Pons (tissue), 1 donor: ENCODE data around the gene C1orf122.

Experiments
- DNase-seq: peaks from one replicate; pipeline ENCODE4 v3.0.0-alpha.2; 2016; ENCODE audit warnings: low spot score

C1orf122 gene

DNA sequence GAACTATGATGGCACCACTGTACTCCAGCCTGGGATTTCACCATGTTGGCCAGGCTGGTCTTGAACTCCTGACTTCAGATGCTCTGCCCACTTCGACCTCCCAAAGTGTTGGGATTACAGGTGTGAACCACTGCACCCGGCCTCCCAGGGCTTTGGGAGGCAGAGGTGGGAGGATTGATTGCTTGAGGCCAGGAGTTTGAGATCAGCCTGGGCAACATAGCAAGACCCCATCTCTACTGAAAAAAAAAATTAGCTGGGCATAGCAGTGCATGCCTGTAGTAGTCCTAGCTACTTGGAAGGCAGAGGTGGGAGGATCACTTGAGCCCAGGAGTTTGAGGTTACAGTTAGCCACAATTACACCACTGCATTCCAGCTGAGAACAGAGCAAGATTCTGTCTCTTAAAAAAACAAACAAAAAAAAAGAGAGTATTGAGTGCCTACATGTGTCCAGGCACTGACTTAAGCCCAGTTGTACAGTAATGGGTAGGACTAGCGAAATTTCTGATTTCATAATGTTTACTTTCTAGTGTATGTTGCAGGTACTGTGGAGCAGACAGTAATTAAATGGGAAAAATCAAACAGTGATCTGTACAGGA lies 9.7 kb upstream of the C1orf122 start:
- no peak for DNase-seq

DNA sequence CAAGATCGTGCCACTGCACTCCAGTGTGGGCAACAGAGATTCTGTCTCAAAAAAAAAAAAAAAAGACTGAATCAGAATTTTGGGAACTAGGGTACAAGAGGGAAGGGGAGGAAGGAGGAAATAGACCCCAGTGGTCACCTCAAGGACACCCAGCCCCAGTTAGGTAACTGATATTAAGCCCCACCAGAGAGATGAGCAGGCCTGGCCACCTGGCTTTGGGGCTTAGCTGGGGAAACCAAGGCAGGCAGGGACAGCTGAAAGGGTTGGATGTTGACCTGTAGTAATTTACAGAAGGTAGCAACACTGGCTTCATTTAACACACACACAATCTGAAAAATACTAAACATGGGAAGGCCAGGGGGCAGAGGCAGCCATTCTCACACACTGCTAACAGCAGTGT lies 5.2 kb upstream of the C1orf122 start:
- DNase-seq = no peak

DNA sequence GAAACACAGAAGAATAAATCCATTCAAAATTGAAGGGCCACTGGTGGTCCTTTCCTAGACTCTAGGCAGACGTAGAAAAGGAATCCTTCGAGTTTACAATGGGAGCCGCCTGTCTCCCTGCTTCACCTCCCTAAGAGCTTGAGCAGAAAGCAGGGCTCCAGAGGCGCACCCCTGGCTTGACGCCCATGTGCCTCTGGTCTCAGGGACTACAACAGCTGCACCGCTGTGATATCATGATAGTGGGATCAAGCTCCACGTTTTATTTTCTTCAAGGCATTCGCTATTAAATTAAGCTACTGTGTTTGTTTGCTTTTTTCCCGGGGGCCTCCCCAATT lies 403 bp upstream of the C1orf122 start:
- DNase-seq = no peak

DNA sequence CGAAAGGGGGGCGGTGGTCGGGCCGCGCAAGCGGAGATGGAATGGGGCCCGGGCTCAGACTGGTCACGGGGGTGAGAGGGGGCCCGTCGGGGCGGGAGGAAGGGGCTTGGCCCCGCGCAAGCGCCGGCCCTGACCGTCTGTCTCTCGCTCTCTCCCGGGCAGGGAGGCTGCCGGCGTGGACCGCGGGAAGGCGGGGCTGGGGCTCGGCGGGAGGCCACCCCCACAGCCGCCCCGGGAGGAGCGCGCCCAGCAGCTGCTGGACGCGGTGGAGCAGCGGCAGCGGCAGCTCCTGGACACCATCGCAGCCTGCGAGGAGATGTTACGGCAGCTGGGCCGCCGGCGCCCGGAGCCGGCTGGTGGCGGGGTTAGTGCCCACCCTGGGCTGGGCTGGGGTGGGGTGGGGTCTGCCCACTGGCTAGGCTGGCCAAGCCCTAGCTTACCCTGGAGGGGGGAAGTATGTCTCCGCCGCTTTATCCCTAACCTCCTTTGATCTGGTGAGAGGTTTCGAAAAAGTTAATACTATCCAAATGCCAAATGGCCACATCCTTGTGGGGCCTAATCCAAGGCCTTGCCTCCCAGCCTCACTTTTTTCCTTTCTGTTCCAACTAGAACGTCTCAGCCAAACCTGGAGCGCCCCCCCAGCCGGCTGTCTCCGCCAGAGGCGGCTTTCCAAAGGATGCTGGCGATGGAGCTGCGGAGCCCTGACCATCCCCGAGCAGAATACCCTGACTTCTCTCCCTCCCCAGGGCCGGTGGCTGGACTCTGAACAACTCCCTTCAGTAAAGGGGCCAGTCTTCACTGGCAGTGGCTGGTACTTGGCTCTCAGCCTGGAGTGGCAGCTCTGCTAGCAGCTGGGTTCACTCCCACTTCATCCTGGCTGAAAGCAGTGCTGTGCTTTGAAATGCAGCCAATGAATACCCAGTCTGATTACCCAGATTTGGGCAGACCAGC lies 1.1 kb downstream of the C1orf122 start:
- DNase-seq = peak; percentile 97

DNA sequence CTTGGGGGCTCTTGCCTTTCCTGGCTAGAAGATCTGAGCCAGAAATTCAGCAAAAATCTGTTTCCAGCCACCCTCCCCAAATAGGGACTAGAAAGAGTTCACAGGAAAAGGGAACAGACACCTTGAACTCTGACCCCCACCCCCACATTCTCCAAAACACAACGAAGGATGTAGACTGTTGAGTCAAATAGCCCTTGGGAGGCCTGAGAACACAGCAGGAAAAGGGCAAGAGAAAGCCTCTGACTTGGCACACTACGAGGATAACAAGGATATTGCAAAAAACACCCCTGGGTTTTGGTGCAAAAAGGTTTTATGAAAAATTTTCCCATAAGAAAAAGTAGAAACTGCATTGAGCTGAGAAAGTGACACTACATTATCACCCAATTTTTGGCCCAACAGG lies 2.4 kb downstream of the C1orf122 start:
- DNase-seq = no peak

DNA sequence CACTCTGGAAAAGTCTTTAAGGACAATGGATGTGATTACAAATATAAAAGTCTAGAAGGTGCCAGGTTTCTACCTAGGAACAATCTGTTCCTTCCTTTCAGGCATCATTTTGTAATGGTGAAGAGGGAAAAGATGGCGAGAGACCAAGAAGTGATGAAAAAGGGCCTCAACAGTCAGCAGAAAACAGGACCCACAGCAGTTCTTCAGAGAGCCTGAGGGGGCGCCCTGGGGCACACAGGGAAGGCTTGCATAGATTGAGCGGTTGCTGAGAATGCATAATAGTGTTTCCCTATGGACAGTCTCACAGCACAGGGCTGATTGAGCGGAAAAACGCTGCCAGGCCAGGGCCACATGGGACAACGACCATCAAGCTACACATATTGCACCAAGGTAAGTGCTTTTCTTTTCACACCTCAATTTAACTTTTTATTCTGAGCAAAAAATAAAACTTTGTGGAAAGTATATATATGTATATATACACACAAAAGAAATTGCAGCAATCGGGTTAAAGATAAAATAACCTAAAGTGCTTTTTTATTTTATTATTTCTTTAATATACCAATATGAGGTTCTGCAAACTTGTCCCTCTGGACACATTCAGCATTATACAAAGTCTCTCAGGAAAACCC lies 3.6 kb downstream of the C1orf122 start:
- DNase-seq = peak; percentile 90

DNA sequence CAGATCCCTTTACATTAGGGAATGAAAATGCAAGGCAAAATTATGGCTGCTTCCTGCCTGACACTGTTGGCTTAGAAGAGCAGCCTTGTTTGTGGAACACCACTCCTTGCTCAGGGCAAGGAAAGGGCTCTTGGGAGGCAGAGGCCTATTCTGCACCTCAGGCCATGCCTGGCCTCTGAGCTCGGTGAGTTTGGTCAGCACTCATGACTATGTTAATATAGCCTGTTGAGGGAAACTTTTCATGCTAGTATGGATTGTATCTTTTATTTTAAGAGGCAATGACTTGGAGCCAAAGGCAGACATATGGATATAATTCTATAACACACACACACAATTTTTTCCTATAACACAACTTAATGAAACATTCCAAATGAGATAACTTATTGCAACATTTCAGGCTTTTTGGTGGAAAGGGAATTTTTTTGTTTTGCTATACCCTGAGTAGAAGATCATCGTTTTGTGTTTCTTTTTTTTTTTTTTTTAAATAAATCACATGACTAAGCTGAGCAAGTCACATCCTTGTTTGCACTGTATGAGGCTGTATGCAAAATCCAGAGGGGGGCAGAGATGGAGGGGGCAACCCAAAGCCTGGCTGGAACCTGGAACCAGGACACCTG lies 6.0 kb downstream of the C1orf122 start:
- no peak for DNase-seq

DNA sequence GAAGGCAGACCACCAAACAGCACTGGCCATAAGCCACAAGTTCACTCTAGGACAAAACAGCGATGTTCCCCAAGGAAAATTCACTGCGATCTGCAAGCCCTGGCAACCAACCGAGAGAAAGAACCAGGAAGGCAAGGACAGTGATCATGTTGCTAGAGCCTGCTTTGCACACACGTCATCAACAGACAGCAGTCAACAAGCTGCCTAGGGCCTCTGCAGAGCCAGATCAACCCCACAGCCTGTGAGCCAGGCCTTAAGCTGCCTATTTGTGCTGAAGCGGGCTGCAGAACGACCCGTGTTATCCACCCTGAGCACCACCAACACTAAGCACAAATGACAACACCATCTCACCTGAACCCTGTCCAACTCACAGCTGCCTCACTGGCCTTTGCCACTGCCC lies 6.7 kb downstream of the C1orf122 start:
- DNase-seq = peak; percentile 76

DNA sequence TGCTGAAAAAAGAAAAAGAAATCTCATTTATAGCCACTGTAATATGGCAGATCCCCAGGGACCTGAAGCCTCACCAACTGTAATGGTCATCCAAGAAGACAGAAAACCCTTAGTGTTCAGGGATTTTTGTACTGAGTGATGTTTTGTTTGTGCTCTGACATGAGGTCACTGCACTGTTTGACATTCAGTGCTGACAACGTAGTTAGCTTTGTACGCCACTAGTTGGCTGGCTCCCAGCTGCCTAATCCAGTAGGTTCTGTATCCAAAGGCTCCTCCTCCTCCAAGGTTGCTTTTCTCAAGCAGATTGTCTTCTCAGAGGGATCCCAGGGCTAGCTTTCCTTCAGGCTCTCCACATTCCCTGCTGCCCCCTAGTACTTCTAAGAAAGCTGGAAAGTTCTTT lies 9.9 kb downstream of the C1orf122 start:
- DNase-seq = peak; percentile 91

DNA sequence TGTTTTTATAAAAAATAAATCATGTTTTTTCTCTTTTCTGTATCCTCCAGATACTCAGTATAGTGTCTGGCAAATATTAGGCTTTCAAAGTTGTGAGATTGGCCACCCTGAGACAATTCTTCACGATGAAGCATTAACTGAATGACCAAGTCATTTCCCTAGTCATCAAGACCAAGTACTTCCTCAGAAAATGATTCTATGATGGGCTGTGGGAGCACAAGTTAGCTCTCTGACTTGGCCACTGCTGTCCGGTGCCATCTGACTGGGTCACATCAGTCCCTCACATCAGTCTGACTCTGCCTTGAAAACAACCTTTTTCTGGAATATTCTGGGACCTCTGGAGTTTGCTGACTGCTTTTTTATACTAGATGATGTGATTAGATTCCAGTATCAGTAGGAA lies 13.9 kb downstream of the C1orf122 start:
- no peak for DNase-seq

DNA sequence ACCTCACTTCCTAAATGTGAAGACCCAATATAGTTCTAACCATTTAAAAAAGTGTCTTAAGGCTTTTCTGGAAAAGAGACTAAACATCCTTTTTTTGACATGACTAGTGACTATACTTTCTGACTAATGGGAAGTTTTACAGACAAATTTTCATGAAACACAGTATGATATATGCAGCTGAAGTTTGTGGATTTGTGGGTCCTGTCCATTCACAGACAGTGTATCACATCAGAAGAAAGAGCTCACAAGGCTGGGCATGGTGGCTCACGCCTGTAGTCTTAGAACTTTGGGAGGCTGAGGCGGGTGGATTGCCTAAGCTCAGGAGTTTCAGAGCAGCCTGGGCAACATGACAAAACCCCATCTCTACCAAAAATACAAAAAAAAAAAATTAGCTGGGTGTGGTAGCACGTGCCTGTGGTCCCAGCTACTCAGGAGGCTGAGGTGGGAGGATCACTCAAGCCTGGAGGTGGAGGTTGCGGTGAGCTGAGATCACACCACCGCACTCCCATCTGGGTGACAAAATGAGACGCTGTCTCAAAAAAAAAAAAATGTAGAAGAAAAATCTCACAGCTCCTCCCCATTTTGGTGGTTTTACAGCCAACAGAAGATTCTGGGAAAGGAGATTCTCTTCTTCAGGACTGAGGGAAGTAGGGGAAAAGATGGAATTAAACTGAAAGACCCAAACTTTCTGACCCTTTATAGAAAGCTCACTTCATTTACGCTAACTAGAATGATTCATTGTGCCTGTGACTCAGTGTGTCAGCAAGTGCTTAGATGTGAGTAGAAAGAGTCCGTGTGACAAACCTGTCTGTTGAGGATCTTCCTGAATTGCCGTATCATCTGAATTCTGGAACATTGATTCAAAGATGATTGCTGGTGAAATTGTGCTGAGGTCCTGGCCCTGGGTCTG lies 15.6 kb downstream of the C1orf122 start:
- DNase-seq = no peak

DNA sequence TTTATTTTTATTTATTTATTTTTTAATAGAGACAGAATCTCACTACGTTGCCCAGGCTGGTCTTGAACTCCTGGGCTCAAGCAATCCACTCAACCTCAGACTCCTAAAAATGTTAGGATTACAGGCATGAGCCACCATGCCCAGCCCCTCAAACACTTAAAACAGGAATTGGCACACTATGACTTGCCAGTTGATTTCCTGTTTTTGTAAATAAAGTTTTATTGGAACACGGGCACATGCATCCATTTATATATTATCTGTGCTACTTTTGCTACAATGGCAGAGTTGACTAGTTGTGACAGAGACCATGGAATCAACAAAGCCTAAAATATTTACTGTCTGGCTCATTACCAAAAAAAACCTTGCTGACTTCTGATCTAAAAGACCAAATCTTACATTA lies 16.4 kb downstream of the C1orf122 start:
- DNase-seq = no peak

DNA sequence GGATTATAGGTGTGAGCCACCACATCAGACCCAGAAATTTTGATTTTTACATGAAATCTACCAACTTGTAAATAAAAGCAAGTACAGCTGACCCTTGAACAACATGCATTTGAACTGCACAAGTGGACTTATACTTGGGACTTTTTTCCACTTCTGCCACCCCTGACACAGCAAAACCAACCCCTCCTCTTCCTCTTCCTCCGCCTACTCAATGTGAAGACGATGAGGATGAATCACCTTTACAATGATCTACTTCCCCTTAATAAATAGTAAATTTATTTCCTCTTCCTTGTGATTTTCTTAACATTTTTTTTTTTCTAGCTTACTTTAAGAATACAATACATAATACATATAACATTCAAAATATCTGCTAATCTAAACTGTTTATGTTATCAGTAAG lies 17.9 kb downstream of the C1orf122 start:
- no peak for DNase-seq

DNA sequence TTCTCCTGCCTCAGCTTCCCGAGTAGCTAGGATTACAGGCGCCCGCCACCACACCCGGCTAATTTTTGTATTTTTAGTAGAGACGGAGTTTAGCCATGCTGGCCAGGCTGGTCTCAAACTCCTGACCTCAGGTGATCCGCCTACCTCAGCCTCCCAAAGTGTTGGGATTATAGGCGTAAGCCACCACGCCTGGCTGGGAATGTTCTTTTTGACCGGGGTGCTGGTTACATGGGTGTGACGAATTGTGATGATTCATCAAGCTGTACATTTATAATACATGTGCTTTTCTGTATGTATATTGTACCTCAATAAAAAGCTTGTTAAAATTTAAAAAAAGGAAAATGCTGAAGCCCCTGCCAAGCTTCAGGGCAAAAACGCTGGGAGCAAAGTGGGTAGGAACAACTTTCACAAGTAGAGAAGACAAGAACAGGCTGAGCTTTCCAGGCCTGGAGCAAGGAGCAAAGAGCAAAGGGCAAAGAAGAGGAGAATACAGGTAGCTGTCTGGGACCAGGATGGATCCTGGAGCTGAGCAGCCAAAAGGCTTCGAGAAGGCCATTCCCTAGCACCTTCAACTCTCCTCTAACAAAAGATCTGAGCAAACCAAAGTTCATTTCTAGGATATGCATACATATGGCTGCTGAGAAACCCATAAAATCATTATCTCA lies 21.0 kb downstream of the C1orf122 start:
- DNase-seq = no peak

DNA sequence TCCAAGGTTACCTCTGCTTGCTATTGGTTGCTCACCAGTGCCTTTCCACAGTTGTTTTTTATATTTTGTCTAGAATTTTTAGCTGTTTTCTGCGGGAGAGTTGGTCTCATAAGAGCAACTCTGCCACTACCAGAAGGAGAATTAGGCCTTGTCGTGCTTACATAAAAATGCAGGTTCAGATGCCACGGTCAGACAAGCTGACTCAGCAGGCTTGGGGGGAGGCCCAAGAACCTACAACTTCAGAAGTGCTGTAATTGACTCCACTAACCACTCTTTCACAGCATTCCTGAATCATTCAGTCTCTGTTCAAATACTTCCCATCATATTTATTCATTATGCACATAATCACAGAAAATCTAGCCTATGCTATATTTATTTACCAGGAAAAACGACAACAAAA lies 23.5 kb downstream of the C1orf122 start:
- DNase-seq = no peak

DNA sequence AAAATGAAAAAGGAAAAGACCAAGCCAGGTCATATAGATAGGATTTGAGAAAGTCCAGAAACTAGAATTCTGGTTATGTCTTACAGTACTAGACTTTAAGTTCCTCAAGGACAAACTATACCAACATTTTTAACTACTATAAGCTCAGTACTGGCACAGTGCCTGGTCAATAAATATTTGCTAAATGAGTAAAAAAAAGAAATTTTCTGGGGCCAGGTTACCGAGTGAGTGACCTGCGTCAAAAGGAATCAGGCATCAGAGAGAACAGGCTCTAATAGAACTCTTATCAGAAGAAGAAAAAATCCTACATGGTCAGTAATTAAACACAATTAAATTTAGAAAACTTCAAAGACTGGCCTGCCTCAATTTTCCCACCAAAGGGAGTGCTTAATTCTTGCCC lies 24.2 kb downstream of the C1orf122 start:
- DNase-seq = no peak

DNA sequence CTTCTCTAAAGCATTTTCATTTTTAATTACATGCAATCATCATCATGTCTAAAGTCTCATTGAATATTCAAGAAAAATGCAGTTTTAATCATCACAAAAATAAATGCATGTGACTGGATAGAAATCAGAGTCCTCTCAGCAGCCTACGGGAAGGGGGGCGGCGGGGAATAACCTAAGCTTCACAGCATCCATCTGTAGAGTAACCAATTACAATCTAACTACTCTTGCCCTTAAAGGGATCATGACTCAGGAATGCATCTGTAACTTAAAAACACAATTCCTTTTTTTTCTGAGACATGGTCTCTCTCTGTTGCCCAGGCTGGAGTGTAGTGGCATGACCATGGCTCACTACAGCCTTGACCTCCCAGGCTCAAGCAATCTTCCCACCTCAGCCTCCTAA lies 29.2 kb downstream of the C1orf122 start:
- DNase-seq = no peak

DNA sequence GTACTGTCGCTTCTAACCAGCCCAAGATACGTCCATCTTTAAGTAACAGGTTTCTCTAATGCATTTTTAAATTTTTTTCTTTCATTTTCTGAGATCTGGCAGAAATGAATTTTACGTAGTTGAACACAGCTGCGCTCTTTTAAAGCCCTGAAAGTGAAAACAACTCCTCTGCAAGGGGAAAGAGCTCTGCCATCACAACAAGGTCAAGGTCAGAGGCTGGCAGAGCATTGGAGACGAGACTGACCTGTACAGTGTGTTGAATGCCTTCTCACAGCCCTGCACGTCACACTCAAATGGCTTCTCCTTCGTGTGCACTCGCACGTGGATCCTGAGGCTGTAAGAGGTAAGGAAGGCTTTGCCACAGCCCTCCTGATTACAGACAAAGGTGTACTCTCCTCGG lies 32.1 kb downstream of the C1orf122 start:
- no peak for DNase-seq

DNA sequence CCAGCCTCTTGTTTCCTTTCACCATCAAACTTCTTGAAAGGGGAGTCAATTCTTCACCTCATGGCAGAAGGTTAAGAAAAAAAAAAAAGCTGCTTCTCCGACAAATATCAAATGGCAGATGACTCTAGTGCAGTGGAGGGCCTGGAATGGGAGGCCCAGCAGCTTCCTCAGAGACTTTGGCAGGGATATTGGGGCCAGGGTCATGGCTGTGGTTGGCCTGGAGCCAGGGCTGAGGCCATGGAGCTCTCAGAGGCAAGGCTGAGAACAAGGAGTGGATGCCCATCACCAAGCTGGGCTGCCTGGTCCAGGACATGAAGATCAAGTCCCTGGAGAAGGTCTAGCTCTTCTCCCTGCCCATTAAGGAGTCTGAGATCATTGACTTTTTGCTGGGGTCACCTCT lies 33.1 kb downstream of the C1orf122 start:
- no peak for DNase-seq

DNA sequence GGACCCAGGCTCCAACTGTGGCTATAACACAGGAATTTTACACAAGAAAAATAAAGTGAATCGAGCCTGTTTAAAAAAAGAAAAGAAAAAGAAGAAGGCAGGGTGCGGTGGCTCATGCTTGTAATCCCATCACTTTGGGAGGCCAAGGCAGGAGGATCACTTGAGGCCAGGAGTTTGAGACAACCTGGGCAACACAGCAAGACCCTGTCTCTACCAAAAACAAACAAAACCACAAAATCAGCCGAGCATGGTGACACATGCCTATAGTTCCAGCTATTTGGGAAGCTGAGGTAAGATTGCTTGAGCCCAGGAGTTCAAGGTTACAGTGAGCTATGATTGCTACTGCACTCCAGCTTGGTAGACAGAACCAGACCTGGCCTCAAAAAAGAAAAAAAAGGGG lies 34.1 kb downstream of the C1orf122 start:
- no peak for DNase-seq

DNA sequence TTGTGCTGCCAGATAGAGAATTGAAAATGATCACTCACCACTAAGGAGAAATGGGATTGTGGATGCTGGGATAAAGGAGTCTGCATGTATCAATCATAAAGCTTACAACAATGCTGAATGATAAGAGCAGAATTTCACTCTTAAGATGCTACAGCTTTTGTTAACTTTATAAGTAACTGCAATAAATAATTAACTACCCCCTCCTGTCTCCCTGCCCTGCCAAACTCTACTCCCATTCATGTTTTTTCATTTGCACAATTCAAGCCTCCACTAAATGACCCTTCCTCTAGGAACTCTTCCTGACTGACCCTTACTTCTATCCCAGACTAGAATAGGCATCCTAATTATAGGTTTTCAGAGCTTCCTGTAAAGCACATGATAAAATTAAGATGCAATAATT lies 36.9 kb downstream of the C1orf122 start:
- DNase-seq = no peak
